ENCODE data around the gene STIM1.
"Not testable (repeated sequence)": the region's sequence is repeated elsewhere in the genome, so short reads cannot be mapped to it uniquely, and the experiment has no call there.

STIM1 gene

GRCh38 chr11:4017129-4017528 lies 161.7 kb downstream of the STIM1 start:
- no peak for DNase-seq (ENCODE audit: low read depth in 1 of 2, low spot score in 1 of 2)

- DNase-seq (ENCODE audit: low read depth in 1 of 2, low spot score in 1 of 2), result no peak
Measured at GRCh38 chr11:4018641-4019040, 163.2 kb downstream of the STIM1 start.

DNA sequence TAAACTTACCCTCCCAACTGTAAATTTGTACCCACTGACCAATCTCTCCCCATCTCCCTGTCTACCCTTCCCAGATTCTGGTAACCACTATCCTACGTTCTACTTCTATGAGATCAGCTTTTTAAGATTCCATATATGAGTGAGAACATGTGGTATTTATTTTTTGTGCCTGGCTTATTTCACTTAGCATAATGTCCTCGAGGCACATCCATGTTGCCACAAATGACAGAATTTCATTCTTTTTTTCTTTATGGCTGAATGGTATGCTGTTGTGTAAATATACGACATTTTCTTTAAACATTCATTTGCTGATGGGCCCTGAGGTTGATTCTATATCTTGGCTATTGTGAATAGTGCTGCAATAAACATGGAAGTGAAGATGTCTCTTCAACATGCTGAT lies 164.4 kb downstream of the STIM1 start:
- no peak for DNase-seq (ENCODE audit: low read depth in 1 of 2, low spot score in 1 of 2)

GRCh38 chr11:4022669-4023068 lies 167.2 kb downstream of the STIM1 start:
- DNase-seq (ENCODE audit: low read depth in 1 of 2, low spot score in 1 of 2), result no peak

DNA sequence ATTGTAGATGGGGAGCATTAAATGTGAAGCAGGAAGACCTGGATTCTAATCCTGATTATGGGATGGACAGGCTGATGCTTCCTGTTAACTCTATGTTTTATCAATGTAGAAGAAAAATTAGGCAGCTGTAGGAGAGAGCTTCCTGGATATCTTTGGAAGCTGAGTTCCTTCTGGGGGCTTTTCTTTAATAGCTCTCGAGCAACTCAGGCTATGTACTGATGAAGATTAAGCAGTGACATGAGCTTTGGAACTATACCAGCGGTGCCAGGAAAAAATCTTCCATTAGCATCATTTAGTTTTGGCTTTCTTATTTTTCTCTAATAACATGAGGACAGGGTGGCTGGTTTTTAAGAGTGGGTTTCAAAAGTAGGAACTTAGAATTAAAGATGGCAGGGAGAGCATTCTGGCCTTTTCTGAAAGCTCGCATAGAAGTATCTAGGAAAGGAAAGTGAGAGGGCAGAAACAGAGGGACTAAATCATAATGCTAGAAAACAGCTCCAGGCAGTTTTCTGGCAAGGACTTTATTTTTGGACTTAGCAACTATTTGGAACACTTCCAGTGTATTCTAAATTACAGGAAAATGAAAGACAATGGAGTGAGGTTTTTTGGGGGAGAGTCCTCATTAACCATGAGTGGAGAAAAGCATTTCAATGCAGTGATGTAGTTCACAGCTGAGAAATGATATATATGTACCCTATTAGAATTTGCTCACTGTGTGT lies 169.9 kb downstream of the STIM1 start:
- no peak for DNase-seq (ENCODE audit: low read depth in 1 of 2, low spot score in 1 of 2)

DNA sequence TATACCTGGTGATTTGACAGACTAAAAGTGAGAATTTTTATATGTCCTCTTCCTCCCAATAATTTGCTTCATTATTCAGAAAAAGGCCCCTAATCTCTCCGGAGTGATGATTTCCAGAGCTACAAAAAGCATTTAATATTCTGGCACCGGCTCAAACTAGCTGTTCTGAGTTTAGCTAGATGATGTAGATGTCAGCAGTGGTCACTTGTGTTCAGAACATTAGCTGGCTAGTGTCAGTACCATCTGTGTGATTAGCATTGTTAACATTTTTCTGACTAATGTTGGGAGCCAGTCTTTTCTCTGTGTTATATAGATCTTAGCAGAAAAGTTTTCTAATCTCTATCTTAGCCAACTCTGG lies 170.5 kb downstream of the STIM1 start:
- DNase-seq (ENCODE audit: low read depth in 1 of 2, low spot score in 1 of 2), result no peak

- DNase-seq (ENCODE audit: low read depth in 1 of 2, low spot score in 1 of 2), result no peak
Measured at GRCh38 chr11:4026389-4026788, 170.9 kb downstream of the STIM1 start.

- no peak for DNase-seq (ENCODE audit: low read depth in 1 of 2, low spot score in 1 of 2)
Measured at GRCh38 chr11:4027746-4028145, 172.3 kb downstream of the STIM1 start.

DNA sequence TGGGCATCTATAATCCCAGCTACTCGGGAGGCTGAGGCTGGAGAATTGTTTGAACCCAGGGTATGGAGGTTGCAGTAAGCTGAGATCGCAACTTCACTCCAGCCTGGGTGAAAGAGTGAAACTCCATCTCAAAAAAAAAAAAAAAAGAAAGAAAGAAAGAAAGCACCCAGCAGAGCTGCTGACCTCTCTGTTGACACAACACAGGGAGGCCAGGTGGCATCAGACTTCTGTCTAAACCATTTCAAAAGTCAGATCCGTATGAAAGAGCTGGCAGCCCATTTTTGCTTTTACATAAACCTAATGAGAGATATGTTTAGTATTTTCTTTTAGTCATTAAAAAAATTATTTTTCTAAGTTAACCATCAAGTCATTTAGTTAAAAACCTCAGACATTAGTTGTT lies 174.7 kb downstream of the STIM1 start:
- DNase-seq (ENCODE audit: low read depth in 1 of 2, low spot score in 1 of 2), result no peak

DNA sequence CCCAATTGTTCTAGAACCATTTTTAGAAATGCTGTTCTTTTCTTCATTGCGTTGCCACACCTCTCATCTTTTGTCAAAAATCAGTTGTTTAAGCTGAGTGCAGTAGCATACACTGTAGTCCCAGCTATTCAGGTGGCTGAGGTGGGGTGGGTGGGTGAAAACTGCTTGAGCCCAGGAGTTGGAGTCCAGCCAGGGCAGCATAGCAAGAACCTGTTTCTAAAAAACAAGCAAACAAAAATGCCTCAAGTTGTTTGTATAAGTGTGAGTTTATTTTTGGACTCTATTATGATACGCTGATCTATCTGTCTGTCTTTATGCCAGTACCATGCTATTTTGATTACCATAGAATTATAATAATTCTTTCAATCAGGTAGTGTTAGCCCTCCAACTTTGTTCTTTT lies 176.6 kb downstream of the STIM1 start:
- no peak for DNase-seq (ENCODE audit: low read depth in 1 of 2, low spot score in 1 of 2)

GRCh38 chr11:4035985-4036384 lies 180.5 kb downstream of the STIM1 start:
- DNase-seq (ENCODE audit: low read depth in 1 of 2, low spot score in 1 of 2), result no peak

GRCh38 chr11:4039011-4039410 lies 183.5 kb downstream of the STIM1 start:
- no peak for DNase-seq (ENCODE audit: low read depth in 1 of 2, low spot score in 1 of 2)

GRCh38 chr11:4040461-4040860 lies 185.0 kb downstream of the STIM1 start:
- no peak for DNase-seq (ENCODE audit: low read depth in 1 of 2, low spot score in 1 of 2)

GRCh38 chr11:4041731-4042391 lies 186.4 kb downstream of the STIM1 start:
- DNase-seq (ENCODE audit: low read depth in 1 of 2, low spot score in 1 of 2), result no peak

GRCh38 chr11:4044976-4045646 lies 189.6 kb downstream of the STIM1 start:
- no peak for DNase-seq (ENCODE audit: low read depth in 1 of 2, low spot score in 1 of 2)

DNA sequence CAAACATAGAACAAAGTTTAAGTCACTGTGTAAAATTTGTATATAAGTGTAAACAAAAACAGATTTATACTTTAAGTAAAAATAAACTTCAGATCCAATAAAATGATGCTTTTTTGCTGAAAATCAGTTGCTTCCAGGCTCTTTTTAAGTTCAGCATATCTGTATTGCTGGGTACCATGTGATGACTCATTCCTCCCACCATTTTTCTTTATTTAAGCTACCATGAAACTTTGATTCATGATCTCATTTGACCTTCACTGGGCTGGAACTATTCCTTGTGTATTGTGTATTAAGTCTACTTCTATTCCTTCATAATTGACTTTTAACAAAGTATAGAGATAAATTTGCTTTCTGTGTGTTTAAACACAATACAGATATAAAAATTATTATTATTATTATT lies 192.9 kb downstream of the STIM1 start:
- no peak for DNase-seq (ENCODE audit: low read depth in 1 of 2, low spot score in 1 of 2)

- no peak for DNase-seq (ENCODE audit: low read depth in 1 of 2, low spot score in 1 of 2)
Measured at GRCh38 chr11:4049006-4049405, 193.5 kb downstream of the STIM1 start.

- no peak for DNase-seq (ENCODE audit: low read depth in 1 of 2, low spot score in 1 of 2)
Measured at GRCh38 chr11:4050138-4050537, 194.7 kb downstream of the STIM1 start.

GRCh38 chr11:4053200-4053599 lies 197.7 kb downstream of the STIM1 start:
- not testable (repeated sequence) for DNase-seq (ENCODE audit: low read depth in 1 of 2, low spot score in 1 of 2)

- no peak for DNase-seq (ENCODE audit: low read depth in 1 of 2, low spot score in 1 of 2)
Measured at GRCh38 chr11:4054643-4055042, 199.2 kb downstream of the STIM1 start.

- DNase-seq (ENCODE audit: low read depth in 1 of 2, low spot score in 1 of 2), result no peak
Measured at GRCh38 chr11:4059424-4059823, 204.0 kb downstream of the STIM1 start.

DNA sequence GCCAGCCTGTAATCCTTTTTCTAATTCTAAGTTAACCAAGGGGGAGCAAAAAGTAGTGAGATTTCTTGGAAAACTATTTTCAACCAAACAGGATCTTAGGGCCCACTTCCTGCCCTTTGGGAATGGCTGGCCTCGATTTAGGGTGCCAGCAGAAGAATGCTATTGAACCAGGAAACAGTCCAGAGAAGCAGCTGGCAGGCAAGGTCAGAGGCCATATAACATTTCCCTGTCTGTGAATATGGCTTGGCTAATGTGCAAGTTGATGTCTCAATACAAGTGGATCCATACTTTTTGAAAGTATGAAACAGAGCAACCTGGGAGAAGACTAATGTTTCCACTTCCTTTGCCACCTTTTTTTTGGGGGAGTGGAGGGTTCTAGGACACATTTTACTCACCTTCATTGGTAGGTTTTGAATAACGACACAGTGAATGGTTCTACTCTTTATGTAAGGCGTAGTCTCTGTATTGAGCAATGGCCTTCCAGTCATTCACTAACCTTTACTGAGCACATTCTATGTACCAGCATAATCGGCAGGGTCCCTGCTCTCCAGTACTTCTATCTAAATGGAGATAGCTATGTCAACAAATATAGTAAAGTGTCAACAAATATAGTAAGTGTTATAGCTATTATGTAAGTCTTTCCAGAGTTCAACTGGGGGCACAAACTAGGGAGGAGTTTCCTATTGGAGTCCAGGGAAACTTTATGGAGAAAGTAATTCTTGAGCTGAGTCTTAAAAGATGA lies 204.9 kb downstream of the STIM1 start:
- no peak for DNase-seq (ENCODE audit: low read depth in 1 of 2, low spot score in 1 of 2)
